PC-9 (cell line): ENCODE results near the gene PPP1R7. TPM values are rescaled to one million over a fixed set of nuclear protein-coding genes. Genes with fewer than 3 reads are reported as not detected.
A peak's percentile ranks its signal among the peaks of the same experiment; 100 is the strongest.

Experiments
- BruUV-seq: library from RNA; stranded (reverse); fragments of 400-500 nt; replicated peaks from 2 replicates; lab custom pipeline; 2021; lab: Mats Ljungman, UMichigan
- CTCF ChIA-PET: fragments of 300-600 bp; sonication (Branson Sonifier 250); formaldehyde crosslinking; loops from one replicate; lab custom pipeline; 2022; ENCODE audit warnings: antibody characterized with exemption; lab: Charles Lee
- POLR2A ChIA-PET: fragments of 300-600 bp; sonication (Branson Sonifier 250); formaldehyde crosslinking; loops from one replicate; lab custom pipeline; 2022; ENCODE audit warnings: antibody characterized with exemption; ENCODE audit not compliant: unreplicated experiment; lab: Charles Lee
- DNase-seq, 2 experiments: peaks; one replicate each; pipeline versions ENCODE4 v3.0.0 to v3.0.0-alpha.2; 2015 to 2022; ENCODE audit warnings: mixed read lengths in 1 of 2
- H2AFZ ChIP-seq: fragments of 200-600 bp; sonication (generic); 2 replicates; pipeline ENCODE4 v1.8.1; 2017; ENCODE audit warnings: antibody characterized with exemption
- H3F3A ChIP-seq: fragments of 200-600 bp; sonication (generic); 2 replicates; pipeline ENCODE4 v1.8.1; 2017; ENCODE audit warnings: antibody characterized with exemption, mild to moderate bottlenecking, low read depth; ENCODE audit not compliant: insufficient read depth
- H3K27ac ChIP-seq: fragments of 200-600 bp; sonication (generic); 2 replicates; pipeline ENCODE4 v1.6.1; 2016; ENCODE audit warnings: mixed run types
- H3K27me3 ChIP-seq: fragments of 200-600 bp; sonication (generic); 2 replicates; pipeline ENCODE4 v1.6.1; 2016; ENCODE audit warnings: low read depth, mixed run types; ENCODE audit not compliant: insufficient read depth
- H3K36me3 ChIP-seq: fragments of 200-600 bp; sonication (generic); 2 replicates; pipeline ENCODE4 v1.6.1; 2016; ENCODE audit warnings: low read depth, mixed run types
- H3K4me1 ChIP-seq: fragments of 200-600 bp; sonication (generic); replicated peaks from 2 replicates; pipeline ENCODE4 v1.6.1; 2016; ENCODE audit warnings: mixed run types; ENCODE audit not compliant: insufficient read depth
- H3K4me2 ChIP-seq: fragments of 200-600 bp; sonication (generic); 2 replicates; pipeline ENCODE4 v1.6.1; 2017; ENCODE audit warnings: mixed run types
- H3K4me3 ChIP-seq: fragments of 200-600 bp; sonication (generic); 2 replicates; pipeline ENCODE4 v1.6.1; 2016; ENCODE audit warnings: mixed run types
- H3K79me2 ChIP-seq: fragments of 200-600 bp; sonication (generic); 2 replicates; pipeline ENCODE4 v1.6.1; 2017; ENCODE audit warnings: low read depth, mixed run types
- H3K9me2 ChIP-seq: fragments of 200-600 bp; sonication (generic); 2 replicates; pipeline ENCODE4 v1.8.1; 2017; ENCODE audit warnings: mild to moderate bottlenecking; ENCODE audit not compliant: insufficient read depth
- H3K9me3 ChIP-seq: fragments of 200-600 bp; sonication (generic); 2 replicates; pipeline ENCODE4 v1.8.1; 2016; ENCODE audit warnings: low read depth; ENCODE audit not compliant: insufficient read depth
- H4K20me1 ChIP-seq: fragments of 200-600 bp; sonication (generic); 2 replicates; pipeline ENCODE4 v1.8.1; 2017; ENCODE audit not compliant: insufficient read depth
- EZH2 ChIP-seq: fragments of 200-600 bp; sonication (generic); IDR thresholded peaks from 2 replicates; pipeline ENCODE4 v1.8.0; 2017; ENCODE audit warnings: antibody characterized with exemption, low read depth
- intact Hi-C: fragments of 100-400 bp; cut with micrococcal nuclease; formaldehyde crosslinking; loops from one replicate; pipeline ENCODE4 v1.10.0; 2022; ENCODE audit not compliant: unreplicated experiment
- total RNA-seq: library from RNA; stranded (reverse); gene quantifications from 2 replicates; pipeline ENCODE4 v1.2.3, GENCODE V29; 2021
- TF ChIP-seq, protein P1 (sequence below): fragments of 200-600 bp; sonication (generic); conservative IDR thresholded peaks from 2 replicates; pipeline ENCODE4 v1.6.1; 2017; ENCODE audit warnings: mixed run types, antibody characterized with exemption, mild to moderate bottlenecking, moderate library complexity

PPP1R7 gene
- total RNA-seq, 1 experiment from 2014 or later: 113 TPM

DNA sequence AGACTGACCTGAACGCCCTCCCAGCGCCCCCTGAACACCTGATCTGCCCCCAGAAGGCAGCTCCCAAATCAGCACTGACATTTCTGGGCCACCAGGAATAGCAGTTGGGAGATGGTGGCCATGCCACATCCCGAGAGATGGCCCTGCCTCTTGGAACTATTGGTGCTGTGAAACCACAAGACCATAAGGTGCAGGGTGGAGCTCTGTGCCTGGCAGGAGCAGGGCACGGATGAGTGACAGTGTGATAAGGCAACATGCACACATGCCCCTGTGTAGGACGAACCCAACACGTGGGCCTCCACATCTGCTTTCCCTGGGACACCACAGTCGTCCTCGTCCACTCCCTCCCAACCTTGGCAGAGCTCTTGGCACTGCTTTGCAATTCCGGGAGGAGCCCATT, 65.2 kb downstream of the PPP1R7 start:
- intact Hi-C loops: loop anchor here (5.0 to 10.0 kb wide), 2 partner anchors 111 to 363 kb away; partner anchors contain the start of gene MTERF4
- ChIA-PET POLR2A (interaction anchor here (0.6 kb wide), 1 partner anchor 318 kb away, joined by 3 read pairs; no protein-coding TSS in a partner anchor), CTCF (interaction anchor here (0.6 kb wide), 1 partner anchor 8 kb away, joined by 3 read pairs; no protein-coding TSS in a partner anchor)
- H3K9me2 ChIP-seq: no peaks in the 10 kb centered on the region
- TF ChIP-seq, protein P1, sequence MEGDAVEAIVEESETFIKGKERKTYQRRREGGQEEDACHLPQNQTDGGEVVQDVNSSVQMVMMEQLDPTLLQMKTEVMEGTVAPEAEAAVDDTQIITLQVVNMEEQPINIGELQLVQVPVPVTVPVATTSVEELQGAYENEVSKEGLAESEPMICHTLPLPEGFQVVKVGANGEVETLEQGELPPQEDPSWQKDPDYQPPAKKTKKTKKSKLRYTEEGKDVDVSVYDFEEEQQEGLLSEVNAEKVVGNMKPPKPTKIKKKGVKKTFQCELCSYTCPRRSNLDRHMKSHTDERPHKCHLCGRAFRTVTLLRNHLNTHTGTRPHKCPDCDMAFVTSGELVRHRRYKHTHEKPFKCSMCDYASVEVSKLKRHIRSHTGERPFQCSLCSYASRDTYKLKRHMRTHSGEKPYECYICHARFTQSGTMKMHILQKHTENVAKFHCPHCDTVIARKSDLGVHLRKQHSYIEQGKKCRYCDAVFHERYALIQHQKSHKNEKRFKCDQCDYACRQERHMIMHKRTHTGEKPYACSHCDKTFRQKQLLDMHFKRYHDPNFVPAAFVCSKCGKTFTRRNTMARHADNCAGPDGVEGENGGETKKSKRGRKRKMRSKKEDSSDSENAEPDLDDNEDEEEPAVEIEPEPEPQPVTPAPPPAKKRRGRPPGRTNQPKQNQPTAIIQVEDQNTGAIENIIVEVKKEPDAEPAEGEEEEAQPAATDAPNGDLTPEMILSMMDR: no peak
- TF ChIP-seq EZH2: no peak
- peaks cover 11% of the 10 kb centered on the region for H3K4me1 ChIP-seq
- no peak overlapping the region for H2AFZ ChIP-seq
- peaks cover 7% of the 10 kb centered on the region; the same call in 1 of the 2 replicates for H3K79me2 ChIP-seq
- H3F3A ChIP-seq: peaks cover 34% of the 10 kb centered on the region
- H4K20me1 ChIP-seq: no peaks in the 10 kb centered on the region
- DNase-seq: no peak
- no peak overlapping the region for H3K27ac ChIP-seq
- no TSS peak for BruUV-seq
- H3K27me3 ChIP-seq: peaks cover 35% of the 10 kb centered on the region
- no peak overlapping the region for H3K4me3 ChIP-seq
- H3K9me3 ChIP-seq: no peaks in the 10 kb centered on the region
- no peak overlapping the region for H3K4me2 ChIP-seq
- H3K36me3 ChIP-seq: no peaks in the 10 kb centered on the region

DNA sequence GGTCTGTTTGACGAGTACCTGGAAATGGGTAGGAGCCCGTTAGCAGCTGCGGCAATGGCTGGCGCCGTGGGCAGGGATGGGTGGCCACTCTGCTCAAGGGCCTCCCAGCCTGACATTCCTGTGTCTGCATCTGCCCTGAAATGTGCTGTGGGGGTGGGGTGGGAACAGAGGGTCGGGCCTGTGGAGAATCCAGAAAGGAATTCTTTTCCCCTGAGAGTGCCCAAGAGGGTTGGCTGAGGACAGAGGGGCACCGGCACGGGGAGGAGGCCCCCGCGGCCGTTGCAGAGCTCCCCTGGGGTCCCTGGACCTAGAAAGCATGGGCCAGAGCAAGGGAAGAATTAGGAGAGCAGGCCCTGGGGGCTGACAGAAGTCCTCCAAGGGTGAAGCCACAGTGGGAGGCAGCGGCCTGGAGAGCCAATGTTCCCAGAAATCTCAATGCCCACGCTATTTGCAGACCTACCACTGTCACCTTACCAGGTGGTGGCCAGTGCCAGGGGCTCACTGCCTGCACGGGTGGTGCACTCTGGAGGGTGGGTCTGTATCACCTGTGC, 66.0 kb downstream of the PPP1R7 start:
- H3K4me1 ChIP-seq: peaks cover 11% of the 10 kb centered on the region
- intact Hi-C loops: loop anchor here (5.0 to 10.0 kb wide), 2 partner anchors 111 to 364 kb away; partner anchors contain the start of gene MTERF4
- H3K79me2 ChIP-seq: peaks cover 7% of the 10 kb centered on the region; the same call in 1 of the 2 replicates
- no peak overlapping the region for H3K4me3 ChIP-seq
- no peak overlapping the region for H2AFZ ChIP-seq
- H3K4me2 ChIP-seq: no peak overlapping the region
- H4K20me1 ChIP-seq: no peaks in the 10 kb centered on the region
- no peaks in the 10 kb centered on the region for H3K9me2 ChIP-seq
- ChIA-PET CTCF (interaction anchor here (0.5 kb wide), 1 partner anchor 344 kb away, joined by 3 read pairs; no protein-coding TSS in a partner anchor), POLR2A (no interaction called here)
- no peak for DNase-seq
- no peak for TF ChIP-seq EZH2
- TF ChIP-seq, protein P1: no peak
- BruUV-seq: no TSS peak
- no peak overlapping the region for H3K27ac ChIP-seq
- no peaks in the 10 kb centered on the region for H3K36me3 ChIP-seq
- H3K9me3 ChIP-seq: no peaks in the 10 kb centered on the region
- peaks cover 27% of the 10 kb centered on the region for H3K27me3 ChIP-seq
- peaks cover 34% of the 10 kb centered on the region for H3F3A ChIP-seq

DNA sequence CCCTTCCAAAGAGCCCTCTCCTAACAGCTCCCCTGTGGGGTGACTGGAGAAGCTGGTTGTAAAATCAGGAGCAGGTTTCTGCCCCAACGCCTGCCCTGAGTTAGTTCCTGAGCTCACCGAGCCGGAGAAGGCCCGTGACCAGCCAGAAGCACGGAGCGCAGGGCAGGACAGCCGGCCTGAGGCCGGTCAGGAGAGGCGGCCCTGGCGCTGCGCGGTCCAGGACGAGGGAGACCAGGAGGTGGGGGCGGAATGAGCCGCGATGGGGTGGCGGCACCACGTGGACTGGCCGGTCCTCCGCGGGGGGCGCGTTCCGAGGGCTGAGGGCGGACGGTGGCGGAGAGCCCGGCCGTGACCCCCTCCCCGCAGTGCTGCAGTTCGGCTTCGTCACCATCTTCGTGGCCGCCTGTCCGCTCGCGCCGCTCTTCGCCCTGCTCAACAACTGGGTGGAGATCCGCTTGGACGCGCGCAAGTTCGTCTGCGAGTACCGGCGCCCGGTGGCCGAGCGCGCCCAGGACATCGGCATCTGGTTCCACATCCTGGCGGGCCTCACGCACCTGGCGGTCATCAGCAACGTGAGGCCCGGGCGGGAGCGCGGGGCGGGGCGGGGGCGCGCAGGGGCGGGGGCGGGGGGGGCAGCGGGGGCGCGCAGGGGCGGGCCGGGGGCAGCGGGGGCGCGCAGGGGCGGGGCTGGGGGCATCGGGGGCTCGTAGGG, 67.2 kb downstream of the PPP1R7 start:
- peaks cover 7% of the 10 kb centered on the region; the same call in 1 of the 2 replicates for H3K79me2 ChIP-seq
- intact Hi-C loops: loop anchor here (1.0 to 10.0 kb wide), 3 partner anchors 67 to 365 kb away; partner anchors contain the start of genes MTERF4 and PPP1R7
- peak overlapping the region; percentile 47; the same call in 1 of the 2 replicates for H3K4me3 ChIP-seq
- peak overlapping the region; percentile 80 for H2AFZ ChIP-seq
- no TSS peak for BruUV-seq
- peak overlapping the region; percentile 70 for H3K4me2 ChIP-seq
- no peaks in the 10 kb centered on the region for H3K9me2 ChIP-seq
- no peaks in the 10 kb centered on the region for H3K9me3 ChIP-seq
- TF ChIP-seq EZH2: no peak
- TF ChIP-seq, protein P1: no peak
- ChIA-PET CTCF (no interaction called here), POLR2A (no interaction called here)
- 0 out of 2 replicates have a peak, but pooled peaks cover 3% of the 10 kb centered on the region for H4K20me1 ChIP-seq
- peak; percentile 63 to 86 for DNase-seq
- H3K4me1 ChIP-seq: peaks cover 11% of the 10 kb centered on the region
- peaks cover 15% of the 10 kb centered on the region for H3K27me3 ChIP-seq
- H3K27ac ChIP-seq: no peak overlapping the region
- no peaks in the 10 kb centered on the region for H3K36me3 ChIP-seq
- H3F3A ChIP-seq: peaks cover 34% of the 10 kb centered on the region
